Ishikawa (cell line): ENCODE data around the gene CD34.

Experiments used
- CEBPB ChIP-seq: IDR thresholded peaks from 2 replicates; pipeline ENCODE4 v1.6.1; 2012
- EP300 ChIP-seq: IDR thresholded peaks from 2 replicates; pipeline ENCODE4 v1.6.1; 2012; ENCODE audit warnings: borderline replicate concordance
- FOXM1 ChIP-seq: IDR thresholded peaks from 2 replicates; pipeline ENCODE4 v1.6.1; 2012; ENCODE audit warnings: low read depth, borderline replicate concordance
- RAD21 ChIP-seq: IDR thresholded peaks from 2 replicates; pipeline ENCODE4 v1.6.1; 2012; ENCODE audit warnings: low read depth
- TAF1 ChIP-seq: IDR thresholded peaks from 2 replicates; pipeline ENCODE4 v1.6.1; 2012; ENCODE audit warnings: low read depth, mild to moderate bottlenecking
- USF1 ChIP-seq: IDR thresholded peaks from 2 replicates; pipeline ENCODE4 v1.6.1; 2012
- YY1 ChIP-seq: IDR thresholded peaks from 2 replicates; pipeline ENCODE4 v1.6.1; 2012; ENCODE audit warnings: low read depth
- ZBTB7A ChIP-seq: IDR thresholded peaks from 2 replicates; pipeline ENCODE4 v1.6.1; 2012; ENCODE audit warnings: low read depth
- TF ChIP-seq, protein P1 (sequence below): IDR thresholded peaks from 2 replicates; pipeline ENCODE4 v1.6.1; 2012; ENCODE audit warnings: low read depth, mild to moderate bottlenecking
- TF ChIP-seq, protein P2 (sequence below): IDR thresholded peaks from 2 replicates; pipeline ENCODE4 v1.6.1; 2012

DNA sequence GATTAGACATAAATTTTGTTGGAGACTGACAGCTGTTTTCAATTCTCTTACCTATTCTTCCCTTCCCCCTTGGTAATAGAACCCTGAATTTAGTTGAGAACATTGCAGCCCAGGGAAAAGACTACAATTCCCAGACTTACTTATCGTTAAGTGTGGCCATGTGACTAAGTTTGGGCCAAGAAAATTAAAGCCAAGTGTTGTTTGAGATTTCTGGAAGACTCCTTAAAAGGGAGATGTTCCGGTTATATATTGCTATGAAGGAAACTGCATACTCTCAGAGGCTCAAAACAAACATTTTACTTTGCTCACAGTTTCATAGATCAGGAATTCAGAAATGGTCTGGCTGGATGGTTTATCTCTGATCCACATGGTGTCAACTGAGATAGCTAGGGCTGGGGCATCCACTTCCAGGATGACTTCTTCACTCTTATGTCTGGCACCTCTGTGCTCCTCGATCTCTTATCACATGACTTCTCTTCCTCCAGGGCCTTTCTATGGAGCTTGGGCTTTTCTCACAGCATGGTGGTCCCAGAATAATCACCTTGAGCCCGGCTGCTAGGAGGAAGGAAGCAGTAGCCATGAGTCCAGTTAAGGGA is 22.4 kb upstream of the CD34 start:
- no peak for TF ChIP-seq EP300
- no peak for TF ChIP-seq CEBPB
- TF ChIP-seq, protein P1, sequence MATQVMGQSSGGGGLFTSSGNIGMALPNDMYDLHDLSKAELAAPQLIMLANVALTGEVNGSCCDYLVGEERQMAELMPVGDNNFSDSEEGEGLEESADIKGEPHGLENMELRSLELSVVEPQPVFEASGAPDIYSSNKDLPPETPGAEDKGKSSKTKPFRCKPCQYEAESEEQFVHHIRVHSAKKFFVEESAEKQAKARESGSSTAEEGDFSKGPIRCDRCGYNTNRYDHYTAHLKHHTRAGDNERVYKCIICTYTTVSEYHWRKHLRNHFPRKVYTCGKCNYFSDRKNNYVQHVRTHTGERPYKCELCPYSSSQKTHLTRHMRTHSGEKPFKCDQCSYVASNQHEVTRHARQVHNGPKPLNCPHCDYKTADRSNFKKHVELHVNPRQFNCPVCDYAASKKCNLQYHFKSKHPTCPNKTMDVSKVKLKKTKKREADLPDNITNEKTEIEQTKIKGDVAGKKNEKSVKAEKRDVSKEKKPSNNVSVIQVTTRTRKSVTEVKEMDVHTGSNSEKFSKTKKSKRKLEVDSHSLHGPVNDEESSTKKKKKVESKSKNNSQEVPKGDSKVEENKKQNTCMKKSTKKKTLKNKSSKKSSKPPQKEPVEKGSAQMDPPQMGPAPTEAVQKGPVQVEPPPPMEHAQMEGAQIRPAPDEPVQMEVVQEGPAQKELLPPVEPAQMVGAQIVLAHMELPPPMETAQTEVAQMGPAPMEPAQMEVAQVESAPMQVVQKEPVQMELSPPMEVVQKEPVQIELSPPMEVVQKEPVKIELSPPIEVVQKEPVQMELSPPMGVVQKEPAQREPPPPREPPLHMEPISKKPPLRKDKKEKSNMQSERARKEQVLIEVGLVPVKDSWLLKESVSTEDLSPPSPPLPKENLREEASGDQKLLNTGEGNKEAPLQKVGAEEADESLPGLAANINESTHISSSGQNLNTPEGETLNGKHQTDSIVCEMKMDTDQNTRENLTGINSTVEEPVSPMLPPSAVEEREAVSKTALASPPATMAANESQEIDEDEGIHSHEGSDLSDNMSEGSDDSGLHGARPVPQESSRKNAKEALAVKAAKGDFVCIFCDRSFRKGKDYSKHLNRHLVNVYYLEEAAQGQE: no peak
- no peak for TF ChIP-seq TAF1
- TF ChIP-seq, protein P2, sequence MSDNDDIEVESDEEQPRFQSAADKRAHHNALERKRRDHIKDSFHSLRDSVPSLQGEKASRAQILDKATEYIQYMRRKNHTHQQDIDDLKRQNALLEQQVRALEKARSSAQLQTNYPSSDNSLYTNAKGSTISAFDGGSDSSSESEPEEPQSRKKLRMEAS: no peak
- TF ChIP-seq YY1: no peak
- no peak for TF ChIP-seq USF1
- no peak for TF ChIP-seq ZBTB7A
- TF ChIP-seq FOXM1: no peak
- no peak for TF ChIP-seq RAD21
